Adrenal gland (tissue), 12 donors: ENCODE measurements around the gene KDM1A. TPM values are rescaled to one million over a fixed set of nuclear protein-coding genes. Genes with fewer than 3 reads are reported as not detected.

ENCODE experiments used
- DNase-seq, 7 donors: peaks; one replicate each; pipeline ENCODE4 v3.0.0-alpha.2; 2019 to 2020
- H3K27ac ChIP-seq, 5 donors: fragments of 200-600 bp; sonication (generic) in 4 of 5; 1 replicate in 3 of 5; 2 replicates in 2 of 5; pipeline versions ENCODE4 v1.5.1 to v1.8.0; 2016 to 2020; ENCODE audit warnings: mild to moderate bottlenecking in 1 of 5
- H3K27me3 ChIP-seq: fragments of 200-600 bp; 2 replicates; pipeline ENCODE4 v1.8.0; 2021
- H3K36me3 ChIP-seq, 2 donors: fragments of 200-600 bp; replicated peaks in 1 of 2; 1 replicate in 1 of 2; 2 replicates in 1 of 2; pipeline versions ENCODE4 v1.5.1 to v1.8.0; 2018 to 2022
- H3K4me1 ChIP-seq, 2 donors: fragments of 200-600 bp; replicated peaks in 1 of 2; 1 replicate in 1 of 2; 2 replicates in 1 of 2; pipeline versions ENCODE4 v1.5.1 to v1.8.0; 2018 to 2021
- H3K4me3 ChIP-seq, 4 donors: fragments of 200-600 bp; sonication (generic) in 3 of 4; one replicate each; pipeline ENCODE4 v1.5.1; 2016 to 2018
- H3K9me3 ChIP-seq, 3 donors: fragments of 200-600 bp; sonication (generic) in 1 of 3; replicated peaks in 1 of 3; 1 replicate in 2 of 3; 2 replicates in 1 of 3; pipeline versions ENCODE4 v1.5.1 to v1.8.0; 2016 to 2021
- POLR2A ChIP-seq, 2 donors: fragments of 450-650 bp; IDR thresholded peaks; one replicate each; pipeline ENCODE4 v1.6.1; 2017; ENCODE audit warnings: antibody characterized with exemption in 2 of 2, mild to moderate bottlenecking in 2 of 2, moderate library complexity in 1 of 2
- WGBS, 4 donors: extraction: QIAGEN DNeasy Blood & Tissue Kit in 2 of 4; methylation state at CpG; one replicate each; pipeline versions ENCODE4 v1.1.5 to v1.1.7; 2013 to 2017; 5-methylcytosine and 5-hydroxymethylcytosine counted together
- intact Hi-C, 2 donors: fragments of 100-400 bp; cut with DNase I; formaldehyde crosslinking; loops; one replicate each; pipeline versions ENCODE4 v1.14.1 to v1.15.0; 2022 to 2023
- polyA plus RNA-seq, 3 donors: library from polyadenylated mRNA; stranded (reverse); fragments of 200-250 nt in 2 of 3; fragments of 350-450 nt in 1 of 3; fragmentation: Illumina TruSeq in 1 of 3; extraction: RNeasy Lipid Tissue Mini Kit (QIAGEN cat#74804) in 1 of 3; gene quantifications; one replicate each; pipeline ENCODE4 v1.2.3, GENCODE V29; 2013 to 2014
- total RNA-seq, 9 donors: library from RNA; depleted of rRNA in 4 of 9; stranded (reverse); fragments of >200 nt in 4 of 9; fragments of 120-200 nt in 1 of 9; fragmentation: NEBNext Ultra II Directional in 1 of 9; extraction: Animal tissue kit (Norgen Biotek cat#: 25700) in 1 of 9; gene quantifications; one replicate each; pipeline versions ENCODE4 v1.1.0 to v1.2.4, GENCODE V29; 2013 to 2023
- TF ChIP-seq, protein P1 (sequence below), 6 experiments: fragments of 450-650 bp in 4 of 6; fragments of 200-600 bp in 2 of 6; sonication (generic) in 1 of 6; IDR thresholded peaks; 1 replicate in 5 of 6; 2 replicates in 1 of 6; pipeline versions ENCODE4 v1.5.1 to v1.8.0; 2016 to 2021; ENCODE audit warnings: antibody characterized with exemption in 6 of 6, mild to moderate bottlenecking in 2 of 6, moderate library complexity in 1 of 6
- donor health status: healthy with polysubstance abuse.
- donor health status: Bipolar disorder and iron deficiency.
- donor health status: DM: yes; HTN: yes; CAD: no.
- donor health status: DM: no; HTN: no; CAD: no.
- donor health status: DM: no; HTN: no; CAD: no.
- donor health status: DM: yes; HTN: yes; CAD: no.

Gene KDM1A
- total and polyA plus RNA-seq, 12 donors: 25.3 to 87.1 (median 57.8) TPM

DNA sequence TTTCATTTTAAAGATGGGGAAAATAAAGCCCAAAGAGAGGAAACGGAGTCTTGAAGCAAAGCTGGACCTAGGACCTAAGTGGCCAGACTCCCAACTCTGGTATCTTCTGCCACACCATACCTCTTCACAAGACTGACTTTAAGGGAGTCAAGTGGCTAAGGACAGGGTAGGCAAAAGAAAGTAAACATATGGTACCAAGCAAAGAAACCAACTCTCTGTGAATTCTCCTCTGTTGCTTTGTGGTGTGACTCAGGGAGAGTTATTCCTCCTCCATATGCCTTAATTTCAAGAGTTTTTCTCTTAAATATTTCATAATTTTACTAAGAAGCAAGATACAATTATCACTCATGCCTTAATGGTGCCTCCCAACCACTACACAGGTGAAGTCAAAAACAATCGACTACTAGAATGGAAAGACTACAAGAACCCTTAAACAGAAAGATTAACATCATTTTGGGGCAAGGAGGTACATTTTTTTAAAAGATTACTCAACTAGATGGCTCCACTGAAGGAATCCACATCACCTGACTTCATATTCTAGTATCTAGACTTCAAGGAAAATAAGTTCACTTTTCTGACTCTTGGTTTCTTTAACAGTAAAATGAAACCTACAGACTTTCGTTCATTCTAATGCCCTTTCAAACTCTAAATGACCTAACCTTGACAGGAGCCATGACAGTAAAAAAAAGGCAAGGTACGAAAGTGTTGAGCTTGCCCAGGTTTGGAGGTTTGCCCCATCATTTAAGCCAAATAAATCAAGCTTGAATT lies 105.2 kb downstream of the KDM1A start:
- Histone ChIP-seq H3K4me3 (no peak overlapping the region), H3K36me3 (no peaks in the 10 kb centered on the region), H3K4me1 (peaks cover 33 to 72% of the 10 kb centered on the region in 2 donors), H3K27me3 (no peaks in the 10 kb centered on the region), H3K27ac (no peak overlapping the region), H3K9me3 (no peaks in the 10 kb centered on the region)
- DNase-seq: no peak
- TF ChIP-seq, protein P1, sequence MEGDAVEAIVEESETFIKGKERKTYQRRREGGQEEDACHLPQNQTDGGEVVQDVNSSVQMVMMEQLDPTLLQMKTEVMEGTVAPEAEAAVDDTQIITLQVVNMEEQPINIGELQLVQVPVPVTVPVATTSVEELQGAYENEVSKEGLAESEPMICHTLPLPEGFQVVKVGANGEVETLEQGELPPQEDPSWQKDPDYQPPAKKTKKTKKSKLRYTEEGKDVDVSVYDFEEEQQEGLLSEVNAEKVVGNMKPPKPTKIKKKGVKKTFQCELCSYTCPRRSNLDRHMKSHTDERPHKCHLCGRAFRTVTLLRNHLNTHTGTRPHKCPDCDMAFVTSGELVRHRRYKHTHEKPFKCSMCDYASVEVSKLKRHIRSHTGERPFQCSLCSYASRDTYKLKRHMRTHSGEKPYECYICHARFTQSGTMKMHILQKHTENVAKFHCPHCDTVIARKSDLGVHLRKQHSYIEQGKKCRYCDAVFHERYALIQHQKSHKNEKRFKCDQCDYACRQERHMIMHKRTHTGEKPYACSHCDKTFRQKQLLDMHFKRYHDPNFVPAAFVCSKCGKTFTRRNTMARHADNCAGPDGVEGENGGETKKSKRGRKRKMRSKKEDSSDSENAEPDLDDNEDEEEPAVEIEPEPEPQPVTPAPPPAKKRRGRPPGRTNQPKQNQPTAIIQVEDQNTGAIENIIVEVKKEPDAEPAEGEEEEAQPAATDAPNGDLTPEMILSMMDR (IDR thresholded peaks at IDR 0.05): no peak
- TF ChIP-seq POLR2A (IDR thresholded peaks at IDR 0.05): no peak
- 68 to 76% (median 69%) methylated on average over 4 of the region's 4 CpGs for whole genome bisulfite sequencing, 4 donors
- intact Hi-C loops: no loop called here

DNA sequence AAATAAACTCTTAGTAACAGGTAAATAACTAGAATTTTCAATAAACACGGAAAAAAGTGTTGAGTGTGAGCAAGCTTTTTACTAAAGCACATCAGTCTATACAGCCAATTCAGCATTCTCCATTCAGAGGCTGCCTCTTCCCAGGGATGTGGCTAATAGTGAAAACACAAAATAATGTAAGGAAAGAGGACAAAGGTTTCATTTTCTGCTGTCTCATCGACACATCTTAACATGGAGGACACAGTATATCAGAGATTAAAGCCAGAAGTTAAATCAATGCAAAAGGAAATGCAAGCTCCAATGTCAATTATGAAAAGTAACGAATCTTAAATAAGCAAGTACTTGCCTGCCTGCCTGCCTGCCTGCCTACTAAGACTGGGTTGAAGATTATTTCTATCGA lies 106.2 kb downstream of the KDM1A start:
- Histone ChIP-seq H3K27me3 (no peaks in the 10 kb centered on the region), H3K36me3 (no peaks in the 10 kb centered on the region), H3K27ac (peak overlapping the region in 1 of 5 donors; percentile 1), H3K9me3 (no peaks in the 10 kb centered on the region), H3K4me3 (no peak overlapping the region), H3K4me1 (peaks cover 27 to 66% of the 10 kb centered on the region in 2 donors)
- TF ChIP-seq, protein P1 (IDR thresholded peaks at IDR 0.05): no peak
- no peak for TF ChIP-seq POLR2A (IDR thresholded peaks at IDR 0.05)
- WGBS, 4 donors: 70 to 80% (median 73%) methylated on average over 4 of the region's 4 CpGs
- intact Hi-C loops: no loop called here
- DNase-seq: no peak

DNA sequence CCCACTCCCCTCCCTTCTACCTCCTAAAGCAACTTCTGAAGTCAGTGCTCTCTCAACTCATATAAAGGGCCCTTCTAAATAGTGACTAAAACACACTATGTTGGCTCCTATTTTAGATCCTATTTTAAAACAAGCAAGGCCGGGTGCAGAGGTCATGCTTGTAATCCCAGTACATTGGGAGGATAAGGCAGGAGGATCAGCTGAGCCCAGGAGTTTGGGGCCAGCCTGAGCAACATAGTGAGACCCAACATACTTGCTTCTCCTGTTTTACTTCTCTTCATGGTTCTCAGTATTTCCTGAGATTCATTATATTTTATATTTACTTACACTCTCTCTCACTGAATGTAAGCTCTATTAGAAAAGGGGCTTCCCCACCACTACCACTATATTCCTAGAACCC lies 106.9 kb downstream of the KDM1A start:
- Histone ChIP-seq H3K27me3 (no peaks in the 10 kb centered on the region), H3K27ac (peak overlapping the region in 1 of 5 donors; percentile 1), H3K4me3 (no peak overlapping the region), H3K9me3 (no peaks in the 10 kb centered on the region), H3K4me1 (peaks cover 27 to 59% of the 10 kb centered on the region in 2 donors), H3K36me3 (no peaks in the 10 kb centered on the region)
- DNase-seq: no peak
- TF ChIP-seq, protein P1 (IDR thresholded peaks at IDR 0.05): no peak
- TF ChIP-seq POLR2A (IDR thresholded peaks at IDR 0.05): no peak
- intact Hi-C loops: no loop called here
- 24 to 50% (median 37%) methylated on average over 1 of the region's 1 CpG for WGBS, 4 donors

DNA sequence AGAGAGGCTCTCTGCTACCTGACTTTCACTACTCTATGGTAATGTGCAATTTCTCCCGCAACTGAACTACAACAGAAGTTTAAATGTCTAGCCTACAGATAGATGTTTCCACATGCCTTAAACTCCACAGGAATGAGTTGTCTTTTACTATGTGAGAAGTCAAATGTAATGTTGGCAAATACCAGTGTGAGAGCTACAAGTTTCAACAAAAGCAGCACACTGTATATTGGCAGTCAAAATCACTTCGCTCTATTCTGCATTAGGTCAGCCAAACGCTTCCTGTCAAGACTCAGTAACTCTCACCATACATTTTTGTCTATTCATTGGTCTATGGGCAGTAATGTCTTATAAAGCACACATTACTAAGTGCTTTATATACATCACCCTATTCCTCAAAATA lies 107.5 kb downstream of the KDM1A start:
- Histone ChIP-seq H3K27me3 (no peaks in the 10 kb centered on the region), H3K4me1 (peaks cover 27 to 53% of the 10 kb centered on the region in 2 donors), H3K4me3 (no peak overlapping the region), H3K27ac (no peak overlapping the region), H3K9me3 (no peaks in the 10 kb centered on the region), H3K36me3 (no peaks in the 10 kb centered on the region)
- 87 to 90% (median 88%) methylated on average over 3 of the region's 3 CpGs for WGBS, 4 donors
- intact Hi-C loops: no loop called here
- TF ChIP-seq, protein P1 (IDR thresholded peaks at IDR 0.05): no peak
- DNase-seq: no peak
